Suppressor macrophage (primary cell): Measurements from ENCODE around the gene APBB1IP.
A peak's percentile ranks its signal among the peaks of the same experiment; 100 is the strongest.
"Not testable (repeated sequence)": the region's sequence is repeated elsewhere in the genome, so short reads cannot be mapped to it uniquely, and the experiment has no call there.

Experiments used
- DNase-seq, 4 experiments: peaks; one replicate each; pipeline ENCODE4 v3.0.0-alpha.2; 2020 to 2022

APBB1IP gene

GRCh38 chr10:26557641-26558014 is 119.5 kb downstream of the APBB1IP start:
- no peak for DNase-seq

- DNase-seq: no peak
Observed at GRCh38 chr10:26566525-26567350, 128.6 kb downstream of the APBB1IP start.

- no peak for DNase-seq
Observed at GRCh38 chr10:26567351-26567721, 129.2 kb downstream of the APBB1IP start.

GRCh38 chr10:26571655-26572054 is 133.5 kb downstream of the APBB1IP start:
- DNase-seq: no peak

- peak; percentile 35 to 66 (median 56) for DNase-seq
Observed at GRCh38 chr10:26573674-26574073, 135.5 kb downstream of the APBB1IP start.

- DNase-seq: peak; percentile 56 to 89 (median 70)
Observed at GRCh38 chr10:26574783-26575182, 136.6 kb downstream of the APBB1IP start.

- DNase-seq: not testable (repeated sequence)
Observed at GRCh38 chr10:26578371-26578770, 140.2 kb downstream of the APBB1IP start.

- no peak for DNase-seq
Observed at GRCh38 chr10:26579256-26580063, 141.3 kb downstream of the APBB1IP start.

GRCh38 chr10:26586211-26586610 is 148.1 kb downstream of the APBB1IP start:
- DNase-seq: no peak

- DNase-seq: no peak
Observed at GRCh38 chr10:26588611-26589010, 150.5 kb downstream of the APBB1IP start.

GRCh38 chr10:26589813-26590212 is 151.7 kb downstream of the APBB1IP start:
- not testable (repeated sequence) for DNase-seq

GRCh38 chr10:26593896-26594295 is 155.8 kb downstream of the APBB1IP start:
- DNase-seq: no peak

GRCh38 chr10:26603283-26603682 is 165.1 kb downstream of the APBB1IP start:
- DNase-seq: not testable (repeated sequence)

- not testable (repeated sequence) for DNase-seq
Observed at GRCh38 chr10:26604320-26605093, 166.4 kb downstream of the APBB1IP start.

- DNase-seq: peak in 1 of 4 experiments; percentile 44
Observed at GRCh38 chr10:26606389-26606877, 168.3 kb downstream of the APBB1IP start.

GRCh38 chr10:26612151-26612915 is 174.2 kb downstream of the APBB1IP start:
- DNase-seq: no peak
